Measurements from ENCODE around the gene NFE2L1.
"Not testable (repeated sequence)": the region's sequence is repeated elsewhere in the genome, so short reads cannot be mapped to it uniquely, and the experiment has no call there.

Gene NFE2L1

GRCh38 chr17:48047741-48048383, at the start of gene NFE2L1:
Gene NFE2L1, plus strand, starts transcription at chr17:48048359. Its CDS starts 2,760 bp downstream, at chr17:48051119.
- DNase-seq (ENCODE audit: low spot score), result peak; percentile 99

- peak; percentile 42 for DNase-seq (ENCODE audit: low spot score)
Measured at GRCh38 chr17:47999582-47999981, 48.6 kb upstream of the NFE2L1 start.

GRCh38 chr17:48001197-48001596, 47.0 kb upstream of the NFE2L1 start:
- DNase-seq (ENCODE audit: low spot score), result no peak

GRCh38 chr17:48001657-48002056, 46.5 kb upstream of the NFE2L1 start:
- not testable (repeated sequence) for DNase-seq (ENCODE audit: low spot score)

GRCh38 chr17:48002266-48002915, 45.8 kb upstream of the NFE2L1 start:
- peak; percentile 41 for DNase-seq (ENCODE audit: low spot score)

GRCh38 chr17:48002916-48003416, 45.2 kb upstream of the NFE2L1 start:
- peak; percentile 81 for DNase-seq (ENCODE audit: low spot score)

GRCh38 chr17:48003417-48004151, 44.6 kb upstream of the NFE2L1 start:
- peak; percentile 93 for DNase-seq (ENCODE audit: low spot score)

- no peak for DNase-seq (ENCODE audit: low spot score)
Measured at GRCh38 chr17:48004983-48005382, 43.2 kb upstream of the NFE2L1 start.

GRCh38 chr17:48006936-48007709, 41.0 kb upstream of the NFE2L1 start:
- no peak for DNase-seq (ENCODE audit: low spot score)

- DNase-seq (ENCODE audit: low spot score), result no peak
Measured at GRCh38 chr17:48010193-48010592, 38.0 kb upstream of the NFE2L1 start.

- DNase-seq (ENCODE audit: low spot score), result peak; percentile 76
Measured at GRCh38 chr17:48011405-48012150, 36.6 kb upstream of the NFE2L1 start.

- DNase-seq (ENCODE audit: low spot score), result peak; percentile 99
Measured at GRCh38 chr17:48012151-48012520, 36.0 kb upstream of the NFE2L1 start.

GRCh38 chr17:48012654-48013053, 35.5 kb upstream of the NFE2L1 start:
- peak; percentile 38 for DNase-seq (ENCODE audit: low spot score)

GRCh38 chr17:48013876-48014594, 34.1 kb upstream of the NFE2L1 start:
- peak; percentile 27 for DNase-seq (ENCODE audit: low spot score)

- DNase-seq (ENCODE audit: low spot score), result peak; percentile 84
Measured at GRCh38 chr17:48014595-48015111, 33.5 kb upstream of the NFE2L1 start.

- DNase-seq (ENCODE audit: low spot score), result peak; percentile 42
Measured at GRCh38 chr17:48016112-48016511, 32.0 kb upstream of the NFE2L1 start.

GRCh38 chr17:48017817-48018158, 30.4 kb upstream of the NFE2L1 start:
- not testable (repeated sequence) for DNase-seq (ENCODE audit: low spot score)

- DNase-seq (ENCODE audit: low spot score), result no peak
Measured at GRCh38 chr17:48021934-48022333, 26.2 kb upstream of the NFE2L1 start.

- DNase-seq (ENCODE audit: low spot score), result no peak
Measured at GRCh38 chr17:48022901-48023300, 25.3 kb upstream of the NFE2L1 start.

GRCh38 chr17:48023400-48024148, 24.6 kb upstream of the NFE2L1 start:
- peak; percentile 81 for DNase-seq (ENCODE audit: low spot score)

Data from D341Med (cell line).